GM19324 (cell line): ENCODE measurements around the gene RUNX2.

Source experiments
- ATAC-seq: cut with Tn5 transposase; IDR thresholded peaks from one replicate; pipeline ENCODE4 v1.9.1; 2021; ENCODE audit warnings: mild to moderate bottlenecking, moderate library complexity; ENCODE audit not compliant: unreplicated experiment, low FRiP score

Gene RUNX2

GRCh38 chr6:45606831-45607400 lies 278.8 kb downstream of the RUNX2 start:
- no peak for ATAC-seq

DNA sequence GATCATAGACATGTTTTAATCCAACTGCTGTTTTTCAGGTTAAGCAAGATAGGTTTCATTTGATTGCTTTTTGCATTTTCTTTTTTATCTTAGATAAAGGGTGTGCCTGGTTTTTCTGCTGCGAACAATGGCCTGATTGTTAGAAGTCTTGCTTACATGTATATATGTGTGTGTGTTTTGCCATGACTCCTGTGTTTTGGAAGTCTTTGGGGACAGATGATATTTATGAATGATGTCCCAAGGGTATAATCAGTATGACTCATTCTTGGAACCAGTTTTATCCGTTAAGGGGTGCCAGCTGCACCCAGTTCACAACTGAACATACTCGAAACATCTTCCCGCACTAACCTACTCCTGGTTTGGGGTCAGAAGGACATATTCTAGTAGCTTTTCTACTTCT lies 279.7 kb downstream of the RUNX2 start:
- no peak for ATAC-seq

DNA sequence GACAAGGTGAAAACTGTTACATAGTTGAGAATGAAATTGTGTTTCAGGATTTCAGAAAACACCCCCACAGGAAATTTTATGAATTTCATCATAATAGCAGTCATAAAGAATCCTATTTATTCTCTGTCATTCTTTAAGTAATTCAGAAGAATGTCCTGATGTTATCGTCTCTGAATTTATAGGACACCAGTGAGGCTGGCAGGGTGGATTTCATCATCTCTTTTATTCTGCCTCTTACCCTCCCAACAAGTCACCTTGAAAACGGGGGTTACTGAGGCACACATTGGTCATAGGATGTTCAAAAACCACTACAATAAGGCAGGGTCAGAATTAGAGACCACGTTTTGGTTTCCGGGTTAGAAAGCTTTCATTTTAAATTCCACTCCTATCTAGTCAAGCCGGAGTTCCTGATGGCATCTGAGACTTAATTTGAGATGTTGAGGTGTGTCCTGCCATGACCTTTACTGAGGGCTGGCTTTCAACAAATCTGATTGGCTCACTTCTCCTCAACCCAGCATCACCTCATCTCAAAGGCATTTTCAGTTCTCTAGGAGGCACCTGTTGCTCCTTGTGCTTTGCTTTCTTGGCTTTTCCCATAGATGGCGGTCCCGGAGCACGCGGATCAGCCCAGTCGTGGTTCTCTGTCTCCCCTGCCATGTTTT lies 280.3 kb downstream of the RUNX2 start:
- no peak for ATAC-seq

DNA sequence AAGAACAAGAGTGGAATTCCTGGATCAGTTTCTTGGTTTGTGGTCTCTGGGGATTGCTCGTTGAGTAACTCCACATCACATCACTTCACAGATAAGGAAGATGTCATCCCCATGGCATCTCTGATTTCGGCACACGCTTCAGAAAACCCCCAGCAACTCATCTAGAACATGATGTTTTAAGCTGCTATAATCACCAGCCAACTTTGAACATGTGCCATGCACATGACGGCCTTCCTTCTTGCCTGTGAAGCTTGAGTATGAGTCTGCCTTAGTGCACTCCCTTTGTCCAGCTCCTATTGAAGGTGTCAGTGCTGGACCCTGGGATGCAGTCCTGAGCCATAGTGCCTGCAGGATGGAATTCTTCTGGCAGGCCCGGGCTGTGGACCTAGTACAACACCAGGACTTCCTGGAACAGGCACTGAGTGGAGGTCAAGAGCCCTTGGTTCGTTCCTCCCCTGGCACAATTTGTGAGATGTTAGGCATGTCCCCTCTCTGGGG lies 281.1 kb downstream of the RUNX2 start:
- ATAC-seq, result no peak

DNA sequence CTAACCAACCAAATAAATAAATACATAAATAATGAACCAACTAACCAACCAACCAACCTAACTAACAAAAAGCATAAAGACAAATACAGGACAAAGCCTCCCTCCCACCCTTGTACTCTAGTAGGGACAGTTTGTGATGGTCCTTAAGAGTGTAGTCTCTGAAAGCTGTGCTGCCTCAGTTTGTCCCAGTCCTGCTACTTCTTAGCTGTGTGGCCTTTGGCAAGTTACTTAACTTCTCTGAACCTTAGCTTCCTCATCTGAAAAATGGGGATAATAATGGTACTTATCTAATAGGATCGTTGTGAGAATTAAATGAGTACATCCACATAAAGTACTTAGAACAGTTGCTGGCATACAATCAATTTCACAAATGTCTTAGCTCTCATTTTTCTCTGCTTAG lies 282.2 kb downstream of the RUNX2 start:
- ATAC-seq, result no peak

DNA sequence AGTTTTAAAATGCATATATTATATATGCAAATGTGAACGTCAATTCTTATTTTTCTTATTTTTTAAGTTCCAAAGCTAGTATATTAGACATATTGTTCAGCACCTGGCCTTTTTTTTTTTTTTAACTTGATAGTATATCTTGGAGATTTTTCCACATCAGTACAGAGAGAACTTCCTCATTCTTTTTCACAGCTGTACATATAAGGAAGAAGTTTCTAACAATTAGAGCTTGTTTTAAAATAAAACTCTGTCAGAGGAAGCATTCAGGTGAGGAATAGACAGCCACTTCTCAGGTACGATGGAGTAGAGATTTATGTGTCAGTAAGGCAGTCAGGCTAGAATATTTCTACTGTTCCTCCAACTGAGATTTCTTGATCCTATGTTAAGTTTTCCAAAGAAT lies 282.7 kb downstream of the RUNX2 start:
- ATAC-seq, result no peak

DNA sequence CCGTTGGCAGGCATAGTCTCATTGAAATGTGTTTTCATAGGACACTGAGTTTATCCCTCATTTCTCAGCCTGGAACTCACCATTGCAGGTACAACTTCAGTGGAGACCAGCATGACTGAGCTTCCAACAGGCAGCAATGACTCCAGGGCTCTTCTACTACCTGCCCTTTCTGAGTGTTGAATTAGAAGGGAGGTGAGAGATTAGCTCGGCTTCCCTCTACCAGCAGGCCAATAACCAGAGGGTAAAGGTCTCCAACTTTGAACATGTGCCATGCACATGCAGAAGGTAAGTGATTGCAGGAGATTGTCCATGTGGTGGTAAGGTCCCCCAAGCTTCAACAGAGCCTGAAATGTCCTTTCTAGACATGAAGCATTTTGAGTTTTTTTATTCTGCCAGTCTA lies 283.4 kb downstream of the RUNX2 start:
- no peak for ATAC-seq

GRCh38 chr6:45613656-45614055 lies 285.5 kb downstream of the RUNX2 start:
- ATAC-seq, result no peak

DNA sequence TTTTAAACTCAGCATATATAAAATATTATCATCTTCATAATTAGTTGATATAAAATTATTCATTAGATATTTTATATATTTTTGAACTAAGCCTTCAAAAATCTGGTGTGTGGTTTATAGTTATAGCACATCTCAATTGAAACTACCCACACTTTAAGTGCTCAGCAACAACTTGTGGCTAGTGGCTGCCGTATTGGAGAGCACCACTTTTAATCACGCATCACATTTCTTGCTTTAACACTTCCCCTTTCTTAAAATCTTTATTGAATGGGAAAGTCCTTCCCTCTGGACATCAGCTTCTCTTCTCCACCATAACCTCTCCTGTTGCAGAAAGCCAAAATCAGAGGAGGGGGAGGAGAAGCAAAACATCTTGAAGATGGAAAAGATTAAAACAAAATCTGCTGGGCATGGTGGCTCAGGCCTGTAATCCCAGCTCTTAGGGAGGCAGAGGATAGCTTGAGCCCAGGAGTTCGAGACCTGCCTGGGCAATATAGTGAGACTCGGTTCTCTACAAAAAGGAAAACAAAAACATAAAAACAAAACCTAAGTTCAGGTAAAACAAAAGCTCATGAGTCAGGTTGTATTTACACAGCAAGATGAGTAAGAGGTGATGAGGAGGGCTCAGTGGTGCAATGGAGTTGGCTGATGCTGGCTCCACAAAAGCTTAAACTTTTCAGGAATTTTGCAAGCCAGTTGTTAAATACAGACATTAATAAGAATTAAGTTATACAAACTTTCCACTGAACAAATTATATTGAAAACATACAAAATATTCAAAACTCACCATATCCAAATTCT lies 286.6 kb downstream of the RUNX2 start:
- no peak for ATAC-seq

GRCh38 chr6:45616209-45616608 lies 288.1 kb downstream of the RUNX2 start:
- no peak for ATAC-seq

DNA sequence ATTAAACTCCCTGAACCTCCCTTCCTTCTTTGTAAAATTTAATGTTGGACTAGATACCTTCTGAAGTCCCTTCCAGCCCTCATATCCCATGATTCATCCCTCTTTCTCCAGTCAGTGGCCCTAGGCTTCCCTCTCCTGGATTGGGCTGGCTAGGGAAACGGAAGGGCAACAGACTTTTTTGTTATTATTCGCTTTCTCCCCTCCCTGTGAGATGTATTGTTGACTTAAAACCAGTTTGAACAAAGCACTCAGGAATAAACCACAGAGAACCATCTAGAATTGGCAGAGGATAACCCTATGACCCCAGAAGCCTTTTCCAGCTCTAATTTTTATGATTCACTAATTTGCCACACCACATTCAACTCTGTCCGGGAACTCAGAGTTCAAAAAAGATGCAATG lies 289.3 kb downstream of the RUNX2 start:
- ATAC-seq, result no peak

DNA sequence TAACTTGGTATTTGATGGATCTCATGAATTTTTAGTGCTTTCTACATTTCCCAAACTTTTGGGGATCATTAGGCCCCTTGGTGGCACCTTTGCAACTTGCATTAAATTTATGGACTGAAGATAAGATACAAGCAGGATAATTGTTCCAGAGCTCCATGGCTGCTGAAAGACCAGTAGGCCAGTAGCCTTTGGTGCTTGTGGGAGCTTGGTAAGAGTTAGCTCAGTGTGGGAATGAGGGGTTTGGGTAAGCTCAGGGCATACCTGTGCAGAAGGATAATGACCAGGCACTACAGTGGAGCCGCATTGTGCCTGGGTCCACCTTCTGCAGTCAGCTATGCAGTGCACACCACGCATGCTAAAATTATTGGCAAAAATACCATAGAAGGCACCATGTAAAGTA lies 290.1 kb downstream of the RUNX2 start:
- ATAC-seq, result no peak

- ATAC-seq, result no peak
Observed at GRCh38 chr6:45619211-45619760, 291.2 kb downstream of the RUNX2 start.

DNA sequence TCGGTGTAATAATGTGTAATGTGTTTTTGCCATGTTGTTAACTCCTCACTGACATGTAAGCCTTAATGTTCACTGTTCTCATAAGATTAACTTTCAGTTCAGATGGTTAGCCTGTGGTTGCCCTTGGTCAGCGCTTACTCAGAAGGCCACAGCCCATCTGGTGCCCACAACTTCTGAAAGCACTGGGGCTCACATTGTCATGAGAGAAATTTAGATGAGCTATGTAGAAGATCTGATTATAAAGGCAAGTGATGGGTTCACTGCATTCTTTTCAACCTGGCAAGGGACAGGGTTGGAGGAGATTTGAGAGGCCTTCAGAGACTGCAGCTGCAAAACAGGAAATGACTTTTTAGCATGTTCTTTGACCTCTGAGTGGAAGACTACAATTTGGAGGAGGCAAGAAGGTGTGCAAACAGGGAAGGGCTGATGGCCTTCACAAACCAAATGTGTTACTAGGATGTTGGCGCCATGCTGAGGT lies 291.9 kb downstream of the RUNX2 start:
- no peak for ATAC-seq

DNA sequence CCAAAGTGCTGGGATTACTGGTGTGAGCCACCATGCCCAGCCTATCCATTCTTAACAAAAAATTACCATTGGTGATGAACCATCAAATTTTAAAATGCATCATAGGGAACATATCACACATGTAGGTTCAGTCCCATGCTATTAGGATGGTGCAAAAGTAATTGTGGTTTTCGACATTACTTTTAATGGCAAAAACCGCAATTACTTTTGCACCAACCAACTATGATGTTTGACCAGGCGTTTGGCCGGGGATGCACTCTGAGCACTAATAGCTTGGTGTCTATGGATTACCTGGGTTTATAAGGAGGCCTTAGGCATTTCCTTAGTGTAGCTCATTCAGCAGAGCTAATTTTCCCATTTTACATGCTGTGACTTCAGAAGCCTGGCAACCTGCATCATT lies 296.1 kb downstream of the RUNX2 start:
- ATAC-seq, result no peak

- no peak for ATAC-seq
Observed at GRCh38 chr6:45625191-45625664, 297.1 kb downstream of the RUNX2 start.

GRCh38 chr6:45626087-45626891 lies 298.2 kb downstream of the RUNX2 start:
- ATAC-seq, result no peak

- no peak for ATAC-seq
Observed at GRCh38 chr6:45630314-45630713, 302.2 kb downstream of the RUNX2 start.

GRCh38 chr6:45630801-45631200 lies 302.7 kb downstream of the RUNX2 start:
- ATAC-seq, result no peak

DNA sequence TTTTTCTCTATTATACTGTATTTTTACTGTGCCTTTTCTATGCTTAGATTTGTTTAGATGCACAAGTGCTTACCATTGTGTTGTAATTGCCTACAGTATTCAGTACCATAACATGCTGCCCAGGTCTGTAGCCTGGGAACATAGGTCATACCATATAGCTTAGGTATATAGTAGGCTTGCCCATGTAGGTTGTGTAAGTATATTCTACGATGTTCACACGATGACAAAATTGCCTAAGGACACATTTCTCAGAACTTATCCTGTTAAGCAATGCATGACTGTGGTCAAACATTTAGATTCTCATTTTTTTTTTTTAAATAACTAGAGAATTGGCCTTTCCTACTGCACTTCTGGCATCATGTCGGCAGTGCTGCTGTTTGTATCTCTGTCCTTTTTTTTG lies 303.3 kb downstream of the RUNX2 start:
- ATAC-seq, result no peak
